K562 (cell line): ENCODE results near the gene SFT2D2. TPM values are rescaled to one million over a fixed set of nuclear protein-coding genes. Genes with fewer than 3 reads are reported as not detected.
A peak's percentile ranks its signal among the peaks of the same experiment; 100 is the strongest.

Source experiments
- ARNT ChIP-seq, 2 experiments: fragments of 450-650 bp; IDR thresholded peaks; 2 replicates each; pipeline ENCODE4 v1.6.1; 2016; ENCODE audit warnings: mild to moderate bottlenecking in 1 of 2
- CBFA2T3 ChIP-seq: fragments of 450-650 bp; IDR thresholded peaks from 2 replicates; pipeline ENCODE4 v1.6.1; 2017
- CEBPG ChIP-seq, 3 experiments: fragments of 200-800 bp in 1 of 3; sonication (Bioruptor generic) in 1 of 3; sonication (generic) in 1 of 3; formaldehyde crosslinking in 1 of 3; IDR thresholded peaks in 2 of 3; conservative IDR thresholded peaks in 1 of 3; 2 replicates each; pipeline versions ENCODE4 v1.6.1 to v1.8.0; 2016 to 2022; ENCODE audit warnings: missing compliant biosample characterization in 2 of 3, missing genetic modification characterization in 2 of 3, mild to moderate bottlenecking in 1 of 3, missing genetic modification reagents in 1 of 3
- CHD4 ChIP-seq: fragments of 200-600 bp; sonication (generic); IDR thresholded peaks from 3 replicates; pipeline ENCODE4 v1.6.1; 2012; ENCODE audit warnings: low read depth, mild to moderate bottlenecking, mixed read lengths, low read length, inconsistent platforms; ENCODE audit not compliant: insufficient read depth, insufficient replicate concordance, poor library complexity, severe bottlenecking
- COPS2 ChIP-seq: fragments of 450-650 bp; conservative IDR thresholded peaks from 2 replicates; pipeline ENCODE4 v1.6.1; 2016; ENCODE audit warnings: mild to moderate bottlenecking, moderate library complexity
- CREB1 ChIP-seq, 2 experiments: sonication (generic) in 1 of 2; formaldehyde crosslinking in 1 of 2; IDR thresholded peaks; 2 replicates each; pipeline versions ENCODE4 v1.6.1 to v1.8.0; 2012 to 2022; ENCODE audit warnings: inconsistent platforms in 1 of 2, mild to moderate bottlenecking in 1 of 2, missing genetic modification reagents in 1 of 2, moderate library complexity in 1 of 2
- DMBX1 ChIP-seq: fragments of 250-450 bp; sonication (Bioruptor Pico); IDR thresholded peaks from 2 replicates; pipeline ENCODE4 v1.8.0; 2022; ENCODE audit warnings: inconsistent platforms, mild to moderate bottlenecking, moderate library complexity, borderline replicate concordance
- NR2C1 ChIP-seq, 2 experiments: fragments of 450-650 bp; IDR thresholded peaks; 2 replicates each; pipeline ENCODE4 v1.6.1; 2017; ENCODE audit warnings: mild to moderate bottlenecking in 2 of 2, antibody characterized with exemption in 1 of 2, inconsistent platforms in 1 of 2, missing compliant biosample characterization in 1 of 2, missing genetic modification characterization in 1 of 2
- POLR2A ChIP-seq: fragments of 450-650 bp; conservative IDR thresholded peaks from 2 replicates; pipeline ENCODE4 v1.6.1; 2016
- PPARD ChIP-seq: fragments of 250-450 bp; sonication (Bioruptor Pico); IDR thresholded peaks from 2 replicates; pipeline ENCODE4 v1.8.0; 2022; ENCODE audit warnings: inconsistent platforms, mild to moderate bottlenecking, moderate library complexity
- RFX7 ChIP-seq: fragments of 250-450 bp; sonication (Bioruptor Pico); IDR thresholded peaks from 2 replicates; pipeline ENCODE4 v1.5.1; 2021; ENCODE audit warnings: mild to moderate bottlenecking
- YBX1 ChIP-seq: fragments of 450-650 bp; IDR thresholded peaks from 2 replicates; pipeline ENCODE4 v1.7.1; 2016; ENCODE audit warnings: mild to moderate bottlenecking
- YY1 ChIP-seq, 3 experiments: IDR thresholded peaks; 2 replicates each; pipeline ENCODE4 v1.6.1; 2011; ENCODE audit warnings: low read length in 2 of 3, mild to moderate bottlenecking in 2 of 3, moderate library complexity in 2 of 3, borderline replicate concordance in 1 of 3, control low read depth in 1 of 3, low read depth in 1 of 3; ENCODE audit not compliant: insufficient read depth in 3 of 3, insufficient replicate concordance in 2 of 3, control insufficient read depth in 1 of 3, insufficient read length in 1 of 3; ENCODE audit errors: extremely low read depth in 1 of 3
- ZFP36 ChIP-seq: fragments of 150-350 bp; IDR thresholded peaks from 2 replicates; pipeline ENCODE4 v1.6.1; 2018; ENCODE audit warnings: low read length, low read depth; ENCODE audit not compliant: partially characterized antibody
- ZNF24 ChIP-seq: fragments of 450-650 bp; IDR thresholded peaks from 2 replicates; pipeline ENCODE4 v1.6.1; 2016
- polyA plus RNA-seq, 8 experiments: library from polyadenylated mRNA; depleted of rRNA in 4 of 8; stranded (reverse) in 5 of 8; unstranded in 3 of 8; fragments of >200 nt; fragmentation: Nextera tagmentation in 2 of 8; fragmentation: Illumina TruSeq in 1 of 8; extraction: Ambion mirVana in 2 of 8; extraction: Trizol in 1 of 8; gene quantifications; 2 replicates each; pipeline versions ENCODE4 v1.2.1 to v1.2.3, GENCODE V29; 2011 to 2014; ENCODE audit warnings: inconsistent platforms in 1 of 8, missing spikeins in 1 of 8
- total RNA-seq, 7 experiments: library from RNA; depleted of rRNA in 6 of 7; stranded (reverse); fragments of >200 nt in 6 of 7; fragmentation: Illumina TruSeq in 2 of 7; extraction: Trizol in 2 of 7; gene quantifications; 2 replicates each; pipeline versions ENCODE4 v1.2.1 to v1.2.3, GENCODE V29; 2011 to 2021; ENCODE audit warnings: low replicate concordance in 1 of 7
- TF ChIP-seq, protein P1 (sequence below): fragments of 250-450 bp; sonication (Bioruptor Pico); IDR thresholded peaks from 2 replicates; pipeline ENCODE4 v1.4.0; 2020; ENCODE audit warnings: mild to moderate bottlenecking, moderate library complexity
- TF ChIP-seq, protein P2 (sequence below): IDR thresholded peaks from 2 replicates; pipeline ENCODE4 v1.6.1; 2016; ENCODE audit warnings: missing genetic modification characterization, missing compliant biosample characterization
- TF ChIP-seq, protein P3 (sequence below): fragments of 250-450 bp; sonication (Bioruptor Pico); IDR thresholded peaks from 2 replicates; pipeline ENCODE4 v1.4.0; 2020; ENCODE audit warnings: borderline replicate concordance
- TF ChIP-seq, protein P4 (sequence below): fragments of 250-450 bp; sonication (Bioruptor Pico); IDR thresholded peaks from 2 replicates; pipeline ENCODE4 v1.4.0; 2020; ENCODE audit warnings: mild to moderate bottlenecking

Gene SFT2D2
- total and polyA plus RNA-seq, 9 of the 15 experiments (the other 6 are each of a cell fraction or from before 2014, with no cell fraction given), result 3.4 to 50.1 (median 21.6) TPM

- no peak for TF ChIP-seq ZFP36
- no peak for TF ChIP-seq COPS2
- TF ChIP-seq CREB1 (IDR thresholded peaks at IDR 0.05), result 0 out of 2 replicates have a peak, but pooled peaks have one; percentile 12
- no peak for TF ChIP-seq CREB1 (CRISPR knock-in tag; IDR thresholded peaks at IDR 0.05)
- TF ChIP-seq DMBX1 (CRISPR knock-in tag), result peak; percentile 97
- TF ChIP-seq, protein P1, sequence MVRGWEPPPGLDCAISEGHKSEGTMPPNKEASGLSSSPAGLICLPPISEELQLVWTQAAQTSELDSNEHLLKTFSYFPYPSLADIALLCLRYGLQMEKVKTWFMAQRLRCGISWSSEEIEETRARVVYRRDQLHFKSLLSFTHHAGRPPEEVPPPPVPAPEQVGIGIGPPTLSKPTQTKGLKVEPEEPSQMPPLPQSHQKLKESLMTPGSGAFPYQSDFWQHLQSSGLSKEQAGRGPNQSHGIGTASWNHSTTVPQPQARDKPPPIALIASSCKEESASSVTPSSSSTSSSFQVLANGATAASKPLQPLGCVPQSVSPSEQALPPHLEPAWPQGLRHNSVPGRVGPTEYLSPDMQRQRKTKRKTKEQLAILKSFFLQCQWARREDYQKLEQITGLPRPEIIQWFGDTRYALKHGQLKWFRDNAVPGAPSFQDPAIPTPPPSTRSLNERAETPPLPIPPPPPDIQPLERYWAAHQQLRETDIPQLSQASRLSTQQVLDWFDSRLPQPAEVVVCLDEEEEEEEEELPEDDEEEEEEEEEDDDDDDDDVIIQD, result peak; percentile 89; the same call in 1 of the 2 replicates
- TF ChIP-seq RFX7 (CRISPR knock-in tag), result no peak; the same call in 1 of the 2 replicates
- peak; percentile 96 for TF ChIP-seq POLR2A
- no peak for TF ChIP-seq PPARD (CRISPR knock-in tag)
- TF ChIP-seq YBX1, result no peak
- 0 out of 4 replicates have a peak, but pooled peaks of 1 of the 2 experiments have one; percentile 61 for TF ChIP-seq ARNT (IDR thresholded peaks at IDR 0.05)
- TF ChIP-seq, protein P2, sequence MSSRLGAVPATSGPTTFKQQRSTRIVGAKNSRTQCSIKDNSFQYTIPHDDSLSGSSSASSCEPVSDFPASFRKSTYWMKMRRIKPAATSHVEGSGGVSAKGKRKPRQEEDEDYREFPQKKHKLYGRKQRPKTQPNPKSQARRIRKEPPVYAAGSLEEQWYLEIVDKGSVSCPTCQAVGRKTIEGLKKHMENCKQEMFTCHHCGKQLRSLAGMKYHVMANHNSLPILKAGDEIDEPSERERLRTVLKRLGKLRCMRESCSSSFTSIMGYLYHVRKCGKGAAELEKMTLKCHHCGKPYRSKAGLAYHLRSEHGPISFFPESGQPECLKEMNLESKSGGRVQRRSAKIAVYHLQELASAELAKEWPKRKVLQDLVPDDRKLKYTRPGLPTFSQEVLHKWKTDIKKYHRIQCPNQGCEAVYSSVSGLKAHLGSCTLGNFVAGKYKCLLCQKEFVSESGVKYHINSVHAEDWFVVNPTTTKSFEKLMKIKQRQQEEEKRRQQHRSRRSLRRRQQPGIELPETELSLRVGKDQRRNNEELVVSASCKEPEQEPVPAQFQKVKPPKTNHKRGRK (tag), result no peak
- no peak for TF ChIP-seq CHD4
- TF ChIP-seq, protein P3, sequence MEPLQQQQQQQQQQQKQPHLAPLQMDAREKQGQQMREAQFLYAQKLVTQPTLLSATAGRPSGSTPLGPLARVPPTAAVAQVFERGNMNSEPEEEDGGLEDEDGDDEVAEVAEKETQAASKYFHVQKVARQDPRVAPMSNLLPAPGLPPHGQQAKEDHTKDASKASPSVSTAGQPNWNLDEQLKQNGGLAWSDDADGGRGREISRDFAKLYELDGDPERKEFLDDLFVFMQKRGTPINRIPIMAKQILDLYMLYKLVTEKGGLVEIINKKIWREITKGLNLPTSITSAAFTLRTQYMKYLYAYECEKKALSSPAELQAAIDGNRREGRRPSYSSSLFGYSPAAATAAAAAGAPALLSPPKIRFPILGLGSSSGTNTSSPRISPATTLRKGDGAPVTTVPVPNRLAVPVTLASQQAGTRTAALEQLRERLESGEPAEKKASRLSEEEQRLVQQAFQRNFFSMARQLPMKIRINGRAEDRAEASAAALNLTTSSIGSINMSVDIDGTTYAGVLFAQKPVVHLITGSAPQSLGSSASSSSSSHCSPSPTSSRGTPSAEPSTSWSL (CRISPR knock-in tag), result no peak
- TF ChIP-seq NR2C1 (IDR thresholded peaks at IDR 0.05), result no peak
- TF ChIP-seq NR2C1 (tag; IDR thresholded peaks at IDR 0.05), result peak; percentile 74
- peak; percentile 39; the same call in 1 of the 2 replicates for TF ChIP-seq CEBPG (CRISPR knock-in tag; IDR thresholded peaks at IDR 0.05)
- TF ChIP-seq CEBPG (tag; conservative IDR thresholded peaks at IDR 0.05 in 1 of 2, IDR thresholded peaks at IDR 0.05 in 1 of 2), result no peak
- TF ChIP-seq YY1 (IDR thresholded peaks at IDR 0.05; ENCODE audit: borderline replicate concordance in 1 of 3, control insufficient read depth in 1 of 3, extremely low read depth in 1 of 3, insufficient read depth in 3 of 3, insufficient read length in 1 of 3, insufficient replicate concordance in 2 of 3, low read depth in 1 of 3, low read length in 2 of 3), result peak in 2 of 3 experiments; percentile 64 to 68
- TF ChIP-seq CBFA2T3, result no peak
- TF ChIP-seq, protein P4, sequence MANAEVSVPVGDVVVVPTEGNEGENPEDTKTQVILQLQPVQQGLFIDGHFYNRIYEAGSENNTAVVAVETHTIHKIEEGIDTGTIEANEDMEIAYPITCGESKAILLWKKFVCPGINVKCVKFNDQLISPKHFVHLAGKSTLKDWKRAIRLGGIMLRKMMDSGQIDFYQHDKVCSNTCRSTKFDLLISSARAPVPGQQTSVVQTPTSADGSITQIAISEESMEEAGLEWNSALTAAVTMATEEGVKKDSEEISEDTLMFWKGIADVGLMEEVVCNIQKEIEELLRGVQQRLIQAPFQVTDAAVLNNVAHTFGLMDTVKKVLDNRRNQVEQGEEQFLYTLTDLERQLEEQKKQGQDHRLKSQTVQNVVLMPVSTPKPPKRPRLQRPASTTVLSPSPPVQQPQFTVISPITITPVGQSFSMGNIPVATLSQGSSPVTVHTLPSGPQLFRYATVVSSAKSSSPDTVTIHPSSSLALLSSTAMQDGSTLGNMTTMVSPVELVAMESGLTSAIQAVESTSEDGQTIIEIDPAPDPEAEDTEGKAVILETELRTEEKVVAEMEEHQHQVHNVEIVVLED (CRISPR knock-in tag), result peak; percentile 54
- peak; percentile 66 for TF ChIP-seq ZNF24
Observed at GRCh38 chr1:168225476-168226190, at the start of gene SFT2D2 (continued).
